NOMO-1 treated with dmso at 0.1 percent for 144 hours (cell line): ENCODE measurements around the gene ADAM15.

ENCODE experiments used
- DNase-seq: peaks from one replicate; lab custom pipeline; 2025; ENCODE audit not compliant: unreplicated experiment; lab: John Stamatoyannopoulos, UW

Gene ADAM15

GRCh38 chr1:155083865-155084721 is 33.0 kb downstream of the ADAM15 start:
- DNase-seq = no peak

GRCh38 chr1:155084722-155085503 is 33.8 kb downstream of the ADAM15 start:
- peak; percentile 98 for DNase-seq

- peak; percentile 52 for DNase-seq
Measured at GRCh38 chr1:155085504-155086127, 34.5 kb downstream of the ADAM15 start.

DNA sequence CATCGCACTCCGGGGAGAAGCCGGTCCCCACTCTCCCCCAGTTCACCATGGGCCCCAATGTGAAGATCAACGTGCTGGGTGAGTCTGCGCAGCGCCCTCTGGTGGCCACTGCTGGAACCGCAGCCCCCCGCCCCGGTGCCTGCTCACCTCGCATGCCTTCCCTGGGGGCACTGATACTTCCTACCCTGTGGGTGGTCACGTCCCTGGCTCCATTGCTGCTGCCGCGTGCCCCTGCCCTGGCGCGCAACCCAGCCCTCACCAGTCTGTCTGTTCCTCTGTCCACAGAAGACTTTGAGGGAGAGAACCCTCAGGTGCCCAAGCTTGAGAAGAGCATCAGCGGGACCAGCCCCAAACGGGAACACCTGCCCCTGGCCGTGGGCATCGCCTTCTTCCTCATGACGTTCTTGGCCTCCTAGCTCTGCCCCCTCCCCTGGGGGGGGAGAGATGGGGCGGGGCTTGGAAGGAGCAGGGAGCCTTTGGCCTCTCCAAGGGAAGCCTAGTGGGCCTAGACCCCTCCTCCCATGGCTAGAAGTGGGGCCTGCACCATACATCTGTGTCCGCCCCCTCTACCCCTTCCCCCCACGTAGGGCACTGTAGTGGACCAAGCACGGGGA is 35.1 kb downstream of the ADAM15 start:
- no peak for DNase-seq

DNA sequence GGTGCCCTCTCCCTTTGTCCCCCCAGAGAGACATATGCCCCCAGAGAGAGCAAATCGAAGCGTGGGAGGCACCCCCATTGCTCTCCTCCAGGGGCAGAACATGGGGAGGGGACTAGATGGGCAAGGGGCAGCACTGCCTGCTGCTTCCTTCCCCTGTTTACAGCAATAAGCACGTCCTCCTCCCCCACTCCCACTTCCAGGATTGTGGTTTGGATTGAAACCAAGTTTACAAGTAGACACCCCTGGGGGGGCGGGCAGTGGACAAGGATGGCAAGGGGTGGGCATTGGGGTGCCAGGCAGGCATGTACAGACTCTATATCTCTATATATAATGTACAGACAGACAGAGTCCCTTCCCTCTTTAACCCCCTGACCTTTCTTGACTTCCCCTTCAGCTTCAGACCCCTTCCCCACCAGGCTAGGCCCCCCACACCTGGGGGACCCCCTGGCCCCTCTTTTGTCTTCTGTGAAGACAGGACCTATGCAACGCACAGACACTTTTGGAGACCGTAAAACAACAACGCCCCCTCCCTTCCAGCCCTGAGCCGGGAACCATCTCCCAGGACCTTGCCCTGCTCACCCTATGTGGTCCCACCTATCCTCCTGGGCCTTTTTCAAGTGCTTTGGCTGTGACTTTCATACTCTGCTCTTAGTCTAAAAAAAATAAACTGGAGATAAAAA is 35.9 kb downstream of the ADAM15 start:
- no peak for DNase-seq

GRCh38 chr1:155091071-155092051 is 40.2 kb downstream of the ADAM15 start:
- DNase-seq = peak; percentile 38

- DNase-seq = no peak
Measured at GRCh38 chr1:155092131-155092530, 41.0 kb downstream of the ADAM15 start.

GRCh38 chr1:155092641-155093040 is 41.5 kb downstream of the ADAM15 start:
- DNase-seq = no peak

DNA sequence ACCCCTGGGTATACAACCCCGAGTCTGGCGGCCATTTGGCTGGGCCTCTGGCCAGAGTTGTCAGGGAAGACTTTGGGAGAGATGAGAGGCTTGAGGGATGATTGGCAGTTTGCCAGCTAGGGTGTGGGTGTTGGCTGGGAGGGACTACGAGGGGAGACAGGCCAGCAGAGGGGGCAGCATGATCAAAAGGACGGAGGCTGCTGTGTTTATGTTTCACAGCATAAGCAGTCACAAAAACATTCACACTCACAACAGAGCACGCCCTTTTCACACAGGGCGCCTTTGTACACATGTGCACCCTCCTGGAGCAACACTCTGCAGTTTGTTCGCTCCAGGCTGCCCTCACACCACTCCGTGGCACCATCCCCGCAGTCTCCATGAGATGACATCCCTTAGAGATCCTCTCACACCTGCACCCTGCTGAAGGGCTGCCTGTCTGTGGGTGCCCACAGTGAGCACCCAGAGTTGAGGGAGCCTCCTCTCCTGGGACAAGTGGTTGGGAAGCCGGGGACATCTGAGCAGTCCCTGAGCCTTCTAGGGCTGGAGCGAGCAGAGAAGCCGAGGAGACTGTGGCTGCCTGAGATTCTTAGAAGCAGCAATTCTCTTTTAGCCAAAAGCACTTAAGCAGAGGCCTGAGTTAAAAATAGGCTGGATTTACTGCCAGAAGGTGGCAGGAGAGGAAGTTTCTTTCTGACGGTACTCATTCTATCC is 43.0 kb downstream of the ADAM15 start:
- DNase-seq = peak; percentile 43

DNA sequence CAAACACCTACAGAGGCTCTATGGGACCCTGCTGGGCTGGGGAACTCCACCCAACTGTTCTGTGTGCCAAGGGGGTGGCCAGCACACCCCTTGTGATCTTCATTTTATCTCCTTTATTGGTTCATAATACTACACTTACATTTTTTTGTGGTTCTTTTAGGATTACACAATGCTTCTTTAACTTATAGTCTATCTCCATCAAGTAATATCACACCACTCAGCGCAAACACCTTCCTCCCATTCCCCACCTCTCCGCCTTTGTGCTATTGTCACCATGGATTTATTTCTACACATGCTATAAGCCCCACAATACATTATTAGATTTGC is 43.5 kb downstream of the ADAM15 start:
- no peak for DNase-seq

DNA sequence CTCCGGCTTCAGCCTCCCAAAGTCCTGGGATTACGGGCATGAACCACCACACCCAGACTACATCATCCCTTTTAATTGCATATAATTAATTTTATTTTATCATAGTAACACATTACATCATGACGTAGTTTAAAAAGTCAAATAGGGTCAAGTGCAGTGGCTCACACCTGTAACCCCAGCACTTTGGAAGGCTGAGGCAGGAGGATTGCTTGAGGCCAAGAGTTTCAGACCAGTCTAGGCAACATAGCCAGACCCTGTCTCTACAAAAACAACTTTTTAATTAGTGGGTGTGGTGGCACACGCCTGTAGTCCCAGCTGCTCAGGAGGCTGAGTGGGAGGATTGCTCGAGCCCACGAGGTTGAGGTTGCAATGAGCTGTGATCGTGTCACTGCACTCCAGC is 48.2 kb downstream of the ADAM15 start:
- no peak for DNase-seq

- no peak for DNase-seq
Measured at GRCh38 chr1:155103325-155103724, 52.2 kb downstream of the ADAM15 start.

GRCh38 chr1:155104605-155105534 is 53.8 kb downstream of the ADAM15 start:
- no peak for DNase-seq

GRCh38 chr1:155105604-155106011 is 54.5 kb downstream of the ADAM15 start:
- DNase-seq = no peak

- no peak for DNase-seq
Measured at GRCh38 chr1:155106862-155107261, 55.7 kb downstream of the ADAM15 start.

DNA sequence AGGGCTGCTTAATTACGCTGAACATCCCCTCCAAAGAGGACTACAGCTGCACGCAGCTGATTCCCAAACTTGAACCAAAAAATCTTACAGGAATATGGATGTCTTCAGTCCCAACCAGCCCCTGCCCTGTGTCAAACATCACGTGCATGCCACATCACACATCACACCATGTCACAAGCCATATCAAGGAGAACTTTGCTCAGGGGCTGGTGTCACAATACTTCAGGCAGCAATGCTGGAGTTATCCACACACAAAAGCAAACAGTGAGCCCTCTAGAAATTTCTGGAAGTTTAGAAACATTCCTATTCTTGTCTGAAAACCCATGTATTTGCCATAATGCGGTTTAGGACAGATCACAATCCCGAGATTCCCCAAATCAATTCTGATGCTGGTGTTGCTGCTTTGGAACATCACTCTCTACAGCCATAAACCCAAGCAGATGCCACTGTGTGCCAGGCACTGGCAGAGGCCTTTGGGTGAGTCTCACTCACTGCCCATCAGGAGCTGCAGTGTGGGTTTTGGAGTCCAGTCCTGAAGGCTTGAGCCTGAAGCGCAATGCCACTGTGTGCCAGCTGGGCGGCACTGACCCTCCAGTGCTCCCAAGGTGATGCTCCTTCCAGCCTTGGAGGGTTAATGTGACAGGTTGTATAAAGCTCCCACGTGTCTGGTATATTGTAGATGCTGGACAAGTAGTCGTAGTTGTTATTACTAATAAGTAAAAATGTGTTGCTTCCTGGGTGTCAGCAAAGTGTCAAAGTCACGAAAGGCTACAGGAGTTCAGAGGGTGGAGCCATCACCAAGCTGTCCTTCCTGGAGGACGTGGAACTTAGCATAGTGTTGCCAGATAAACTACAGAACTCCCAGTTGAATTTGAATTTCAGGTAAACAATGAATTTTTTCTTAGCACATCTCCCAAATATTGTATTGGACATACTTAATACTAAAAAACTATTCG is 56.5 kb downstream of the ADAM15 start:
- no peak for DNase-seq

DNA sequence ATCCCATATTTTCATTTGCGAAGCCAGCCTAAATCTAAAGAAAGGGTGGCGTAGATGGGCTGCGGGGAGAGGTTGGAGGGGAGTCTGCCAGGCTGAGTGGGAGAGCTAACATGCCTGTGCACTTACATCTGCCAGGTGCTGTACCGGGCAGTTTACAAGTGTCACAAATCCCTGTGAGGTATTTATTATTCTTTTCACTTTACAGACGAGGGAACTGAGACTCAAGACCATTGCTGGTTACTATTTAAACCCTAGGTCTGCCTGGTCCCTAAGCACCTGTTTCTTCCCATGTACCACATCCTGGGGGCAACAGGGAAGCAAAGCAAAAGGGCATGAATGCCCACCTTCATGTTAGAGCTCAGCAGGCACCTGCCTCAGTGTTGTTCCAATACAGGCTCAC is 57.2 kb downstream of the ADAM15 start:
- DNase-seq = no peak
